ENCODE data around the gene ZNF296. TPM values are rescaled to one million over a fixed set of nuclear protein-coding genes. Genes with fewer than 3 reads are reported as not detected.

Gene ZNF296
- total RNA-seq, 1 donor from 2014 or later = 1.8 TPM

- intact Hi-C loops (cut with micrococcal nuclease) = loop anchor here (5.0 kb wide), 4 partner anchors 243 to 492 kb away; partner anchors contain the start of genes NECTIN2, OPA3, POLR1G and PPP1R13L
Measured at GRCh38 chr19:45090034-45090433, 13.8 kb upstream of the ZNF296 start.

GRCh38 chr19:45087531-45087930 lies 11.3 kb upstream of the ZNF296 start:
- intact Hi-C loops (cut with micrococcal nuclease) = loop anchor here (1.0 kb wide), 1 partner anchor 8 kb away; the partner anchor contains the start of gene GEMIN7

- intact Hi-C loops (cut with micrococcal nuclease) = no loop called here
Measured at GRCh38 chr19:45086480-45086879, 10.2 kb upstream of the ZNF296 start.

GRCh38 chr19:45082170-45082569 lies 5.9 kb upstream of the ZNF296 start:
- intact Hi-C loops (cut with micrococcal nuclease) = no loop called here

- intact Hi-C loops (cut with micrococcal nuclease) = loop anchor here (1.0 to 5.0 kb wide), 4 partner anchors 7 to 78 kb away; partner anchors contain the start of gene RELB
Measured at GRCh38 chr19:45079911-45080370, 3.7 kb upstream of the ZNF296 start.

GRCh38 chr19:45079063-45079910 lies 3.0 kb upstream of the ZNF296 start, which contains the start of gene GEMIN7:
Gene GEMIN7, plus strand, starts transcription at chr19:45079260. Its CDS starts 10,855 bp downstream, at chr19:45090115.
- intact Hi-C loops (cut with micrococcal nuclease) = loop anchor here (1.0 to 5.0 kb wide), 4 partner anchors 8 to 77 kb away; partner anchors contain the start of gene RELB

- intact Hi-C loops (cut with micrococcal nuclease) = loop anchor here (1.0 to 5.0 kb wide), 4 partner anchors 9 to 76 kb away; partner anchors contain the start of gene RELB
Measured at GRCh38 chr19:45078390-45079062, 2.2 kb upstream of the ZNF296 start.

- intact Hi-C loops (cut with micrococcal nuclease) = loop anchor here (1.0 to 5.0 kb wide), 4 partner anchors 38 to 174 kb away; partner anchors contain the start of genes BLOC1S3, CLASRP, MARK4 and RELB
Measured at GRCh38 chr19:45076851-45077730, 813 bp upstream of the ZNF296 start.

GRCh38 chr19:45075301-45076028 lies 813 bp downstream of the ZNF296 start:
- intact Hi-C loops (cut with micrococcal nuclease) = loop anchor here (1.0 to 5.0 kb wide), 5 partner anchors 36 to 185 kb away; partner anchors contain the start of genes BLOC1S3, CLASRP, MARK4 and RELB

GRCh38 chr19:45074744-45075300 lies 1.5 kb downstream of the ZNF296 start:
- intact Hi-C loops (cut with micrococcal nuclease) = loop anchor here (1.0 to 5.0 kb wide), 2 partner anchors 73 to 185 kb away; partner anchors contain the start of gene RELB

GRCh38 chr19:45071969-45072790 lies 4.1 kb downstream of the ZNF296 start:
- intact Hi-C loops (cut with micrococcal nuclease) = no loop called here

GRCh38 chr19:45071545-45071938 lies 4.7 kb downstream of the ZNF296 start:
- intact Hi-C loops (cut with micrococcal nuclease) = no loop called here

- intact Hi-C loops (cut with micrococcal nuclease) = no loop called here
Measured at GRCh38 chr19:45070861-45071544, 5.3 kb downstream of the ZNF296 start.

- intact Hi-C loops (cut with micrococcal nuclease) = no loop called here
Measured at GRCh38 chr19:45070214-45070613, 6.1 kb downstream of the ZNF296 start.

GRCh38 chr19:45069056-45069455 lies 7.2 kb downstream of the ZNF296 start:
- intact Hi-C loops (cut with micrococcal nuclease) = no loop called here

GRCh38 chr19:45068041-45068440 lies 8.2 kb downstream of the ZNF296 start:
- intact Hi-C loops (cut with micrococcal nuclease) = no loop called here

GRCh38 chr19:45066921-45067661 lies 9.2 kb downstream of the ZNF296 start:
- intact Hi-C loops (cut with micrococcal nuclease) = no loop called here

Measured in T-helper 1 cell treated with Interleukin-12 subunit alpha and Interleukin-12 subunit beta and Interleukin-4 antibody, amounts not matched to agents 30 ng/mL and 1 ng/mL, for 36 hours (primary cell).